Stimulated activated CD8-positive, alpha-beta memory T cell treated with anti-CD3 and anti-CD28 coated beads, Interleukin-12 subunit alpha, Interleukin-12 subunit beta, amount 100 ng/mL, for 24 hours (primary cell): Measurements from ENCODE around the gene PSMB7.

Source experiments
- DNase-seq: peaks from one replicate; pipeline ENCODE4 v3.0.0-alpha.2; 2020; ENCODE audit errors: extremely low read depth

PSMB7 gene

GRCh38 chr9:124411514-124412227 is 3.6 kb downstream of the PSMB7 start:
- DNase-seq = no peak

GRCh38 chr9:124410321-124410913 is 4.8 kb downstream of the PSMB7 start:
- no peak for DNase-seq

GRCh38 chr9:124409410-124409809 is 5.8 kb downstream of the PSMB7 start:
- DNase-seq = no peak

- no peak for DNase-seq
These were observed 12.0 kb downstream of the PSMB7 start for GRCh38 chr9:124403246-124403645.

GRCh38 chr9:124399968-124400940 is 15.0 kb downstream of the PSMB7 start:
- no peak for DNase-seq

- no peak for DNase-seq
These were observed 15.8 kb downstream of the PSMB7 start for GRCh38 chr9:124399323-124399967.

GRCh38 chr9:124398191-124398935 is 16.9 kb downstream of the PSMB7 start:
- no peak for DNase-seq

- DNase-seq = no peak
These were observed 19.4 kb downstream of the PSMB7 start for GRCh38 chr9:124395826-124396225.

GRCh38 chr9:124394596-124394995 is 20.6 kb downstream of the PSMB7 start:
- DNase-seq = no peak

GRCh38 chr9:124394167-124394566 is 21.1 kb downstream of the PSMB7 start:
- no peak for DNase-seq

- DNase-seq = no peak
These were observed 22.3 kb downstream of the PSMB7 start for GRCh38 chr9:124392871-124393460.

GRCh38 chr9:124392254-124392870 is 22.9 kb downstream of the PSMB7 start:
- no peak for DNase-seq

- DNase-seq = no peak
These were observed 24.2 kb downstream of the PSMB7 start for GRCh38 chr9:124390794-124391658.

- no peak for DNase-seq
These were observed 25.9 kb downstream of the PSMB7 start for GRCh38 chr9:124389146-124389939.

GRCh38 chr9:124388275-124389048 is 26.8 kb downstream of the PSMB7 start:
- no peak for DNase-seq

GRCh38 chr9:124386201-124386600 is 29.0 kb downstream of the PSMB7 start:
- no peak for DNase-seq

- DNase-seq = no peak
These were observed 29.6 kb downstream of the PSMB7 start for GRCh38 chr9:124385623-124386022.

GRCh38 chr9:124384846-124385245 is 30.4 kb downstream of the PSMB7 start:
- no peak for DNase-seq
